Femur (tissue), 1 donor: Measurements from ENCODE around the gene MEPE.

ENCODE experiments used
- DNase-seq: peaks from one replicate; pipeline ENCODE4 v3.0.0-alpha.2; 2017

The MEPE gene, protein sequence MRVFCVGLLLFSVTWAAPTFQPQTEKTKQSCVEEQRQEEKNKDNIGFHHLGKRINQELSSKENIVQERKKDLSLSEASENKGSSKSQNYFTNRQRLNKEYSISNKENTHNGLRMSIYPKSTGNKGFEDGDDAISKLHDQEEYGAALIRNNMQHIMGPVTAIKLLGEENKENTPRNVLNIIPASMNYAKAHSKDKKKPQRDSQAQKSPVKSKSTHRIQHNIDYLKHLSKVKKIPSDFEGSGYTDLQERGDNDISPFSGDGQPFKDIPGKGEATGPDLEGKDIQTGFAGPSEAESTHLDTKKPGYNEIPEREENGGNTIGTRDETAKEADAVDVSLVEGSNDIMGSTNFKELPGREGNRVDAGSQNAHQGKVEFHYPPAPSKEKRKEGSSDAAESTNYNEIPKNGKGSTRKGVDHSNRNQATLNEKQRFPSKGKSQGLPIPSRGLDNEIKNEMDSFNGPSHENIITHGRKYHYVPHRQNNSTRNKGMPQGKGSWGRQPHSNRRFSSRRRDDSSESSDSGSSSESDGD

DNA sequence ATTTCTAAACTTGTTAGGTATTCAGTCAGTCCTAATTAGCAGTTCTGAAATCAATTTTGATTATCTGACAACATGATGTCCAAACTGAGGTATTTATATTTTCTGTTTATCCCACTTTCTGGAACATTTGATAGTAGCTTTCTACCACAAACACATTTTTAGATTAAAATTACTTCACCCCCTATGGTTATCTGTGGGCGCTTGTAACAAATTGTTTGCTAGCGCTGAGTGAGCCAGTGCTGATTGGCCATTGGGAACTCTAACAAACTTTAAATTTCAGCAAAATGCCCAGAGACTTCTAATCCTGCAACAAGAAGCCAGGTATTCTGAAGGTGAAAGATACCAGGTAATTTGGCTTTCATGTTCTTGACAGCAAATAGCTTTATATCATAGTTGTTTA, at the start of gene MEPE:
TSS of gene MEPE (plus strand) at position 301 of the 400 bp plus-strand sequence. CDS start 1,746 bp downstream, outside the sequence.
- no peak for DNase-seq

DNA sequence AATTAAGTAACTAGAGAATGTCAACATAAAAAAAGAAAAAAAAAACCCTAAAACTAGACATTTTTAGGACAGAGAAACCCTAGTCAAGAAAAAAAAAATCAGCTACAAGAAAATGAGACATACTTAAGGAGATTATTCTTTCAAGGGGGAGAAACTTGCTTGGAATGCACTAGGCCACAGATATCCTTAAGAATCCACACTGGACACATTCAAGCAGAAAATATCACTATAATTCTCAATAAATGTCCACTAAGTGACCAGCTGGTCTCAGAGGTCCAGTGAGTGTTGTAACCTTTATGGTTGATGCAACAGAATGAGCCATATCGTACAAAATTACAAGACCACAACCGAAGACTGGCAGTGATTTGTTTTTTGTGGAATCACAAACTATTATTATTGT, 49.0 kb upstream of the MEPE start:
- no peak for DNase-seq

DNA sequence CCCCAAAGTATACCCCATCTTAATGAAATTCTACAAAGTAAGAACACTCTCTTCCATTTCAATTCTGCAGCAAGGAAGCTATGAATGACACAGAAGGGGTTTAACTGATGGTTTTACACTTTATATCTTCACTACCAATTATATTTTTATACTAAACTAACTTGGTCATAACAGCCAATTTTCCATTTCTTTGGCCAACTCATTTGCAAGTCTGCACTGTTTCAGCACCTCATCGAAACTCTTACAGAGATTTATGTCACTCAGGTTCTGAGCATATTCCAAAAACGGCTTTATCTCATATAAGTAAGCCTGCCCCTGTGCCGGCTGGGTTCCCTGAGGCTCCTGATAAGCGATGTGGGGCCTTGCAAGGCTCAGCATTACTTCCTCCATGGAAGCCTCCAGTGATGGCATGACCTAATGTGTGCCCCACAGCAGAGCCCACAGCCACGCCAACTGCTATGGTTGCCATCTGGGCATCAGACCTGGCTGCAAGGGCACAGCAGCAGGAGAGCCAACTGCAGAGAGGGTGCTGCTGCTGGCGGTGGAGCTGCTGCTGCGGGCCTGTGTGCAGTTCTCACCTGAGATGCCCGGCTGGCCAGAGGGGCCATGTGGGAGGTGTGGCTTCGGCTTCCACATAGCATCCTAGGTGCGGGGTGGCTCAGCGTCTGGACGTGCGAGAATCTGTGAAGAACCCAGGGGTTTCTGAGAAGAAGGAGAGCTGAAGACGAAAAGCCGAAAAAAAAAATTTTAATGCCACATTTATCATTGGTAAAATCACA, 46.8 kb upstream of the MEPE start:
- no peak for DNase-seq

DNA sequence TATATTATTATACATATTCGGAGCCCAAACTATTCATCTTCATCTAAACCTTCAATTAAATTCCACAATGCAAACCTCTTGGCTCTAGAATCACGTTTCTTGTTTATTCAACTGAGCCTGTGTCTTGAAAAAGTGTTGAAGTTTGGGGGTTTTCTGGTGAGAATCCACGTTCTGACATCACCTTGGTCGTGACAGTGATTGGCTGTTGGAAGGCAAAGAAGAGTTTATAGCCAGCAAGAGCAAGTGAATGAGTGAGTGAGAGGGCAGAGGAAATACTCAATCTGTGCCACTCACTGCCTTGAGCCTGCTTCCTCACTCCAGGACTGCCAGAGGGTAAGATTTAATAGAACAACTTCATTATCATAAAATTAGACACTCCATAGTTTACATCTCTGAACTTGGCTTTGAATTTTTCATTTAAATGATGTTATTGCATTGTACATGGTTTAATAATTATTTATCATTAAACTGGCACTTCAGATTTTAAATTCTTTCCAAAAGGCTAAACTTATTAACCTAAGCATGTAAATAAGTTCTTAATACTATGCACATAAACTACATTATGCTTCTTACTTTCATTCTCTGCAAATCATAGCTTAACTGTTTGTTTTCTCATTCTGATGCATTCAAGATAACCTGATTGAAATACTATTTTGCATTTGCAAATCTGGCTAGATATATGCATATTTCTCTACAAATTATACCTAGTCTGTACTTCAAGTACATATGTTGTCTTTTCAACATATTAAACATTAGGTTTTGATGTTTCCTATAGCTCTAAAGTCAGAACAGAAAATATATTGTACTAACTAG, 33.3 kb upstream of the MEPE start, which contains the start of gene IBSP:
TSS of gene IBSP (plus strand) at position 254 of the 813 bp plus-strand sequence. CDS start 2,808 bp downstream, outside the sequence.
- DNase-seq = no peak

DNA sequence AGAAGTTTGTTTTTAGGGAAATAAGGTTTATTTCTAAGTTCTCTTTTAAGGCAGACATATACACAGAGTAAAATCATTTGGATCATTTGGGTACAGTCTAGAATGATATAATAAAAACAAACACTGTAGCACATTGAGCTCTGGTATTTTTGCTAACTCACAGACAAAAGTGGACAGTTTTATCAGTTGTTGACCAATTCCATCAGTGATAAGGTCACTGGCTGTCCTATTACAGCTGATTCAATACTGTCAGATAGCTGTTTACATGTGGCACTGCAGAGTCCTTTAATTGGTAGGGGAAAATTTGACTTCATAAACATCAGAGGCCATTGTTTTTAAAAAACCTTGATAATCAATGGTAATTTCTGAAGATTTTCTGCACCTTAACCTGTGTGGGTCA, 29.9 kb upstream of the MEPE start:
- DNase-seq = no peak

DNA sequence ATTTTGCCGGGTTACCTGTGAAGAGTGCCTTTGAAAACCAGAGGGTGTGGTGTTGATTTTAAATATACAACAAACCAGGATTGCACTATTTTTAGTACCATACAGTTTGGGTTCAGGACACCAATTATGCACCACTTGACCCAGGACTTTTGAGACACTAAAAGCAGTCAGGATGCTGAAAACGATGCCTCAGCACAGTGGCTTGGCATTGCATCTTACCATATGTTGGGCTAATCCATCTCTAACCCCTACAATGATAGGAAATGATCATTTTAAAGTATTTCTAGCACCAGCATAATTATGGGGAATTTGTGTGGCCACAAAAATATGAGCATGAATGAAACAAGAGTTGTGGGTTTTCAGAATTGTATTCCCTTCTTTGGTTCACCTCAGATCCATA, 29.3 kb upstream of the MEPE start:
- no peak for DNase-seq

DNA sequence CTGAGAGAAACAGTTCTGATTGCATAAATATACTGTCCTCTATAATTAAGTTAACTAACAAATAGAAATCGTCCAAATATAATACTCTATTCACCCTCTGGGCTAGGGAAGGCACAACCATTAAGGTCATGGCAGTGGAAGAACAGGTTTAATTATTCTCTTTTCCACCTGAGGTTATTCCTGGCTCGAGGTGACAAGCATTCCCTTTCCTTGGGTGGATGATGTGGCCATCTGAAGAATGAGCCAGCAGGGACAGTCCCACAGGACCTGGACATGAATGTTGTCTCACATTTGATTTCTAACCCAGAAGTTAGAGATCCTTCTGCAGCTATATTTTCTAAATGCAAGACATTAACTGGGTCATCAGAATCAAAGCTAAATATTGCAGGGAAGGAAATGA, 27.9 kb upstream of the MEPE start:
- DNase-seq = no peak

DNA sequence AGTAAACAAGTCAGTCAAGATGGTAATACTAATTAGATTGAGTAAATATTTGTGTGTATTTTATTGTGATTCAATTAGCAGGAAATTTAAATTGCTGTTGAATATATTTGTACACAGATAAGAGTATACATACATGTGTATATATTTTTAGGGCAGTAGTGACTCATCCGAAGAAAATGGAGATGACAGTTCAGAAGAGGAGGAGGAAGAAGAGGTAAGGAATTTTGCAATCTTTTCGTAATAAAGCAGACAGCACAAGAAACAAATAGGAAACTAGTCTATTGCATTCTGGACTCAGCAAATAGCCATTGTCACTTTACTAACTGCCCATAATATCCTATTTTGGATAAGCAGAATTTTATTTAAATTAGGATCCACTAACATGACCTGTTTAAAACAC, 26.8 kb upstream of the MEPE start:
- no peak for DNase-seq

DNA sequence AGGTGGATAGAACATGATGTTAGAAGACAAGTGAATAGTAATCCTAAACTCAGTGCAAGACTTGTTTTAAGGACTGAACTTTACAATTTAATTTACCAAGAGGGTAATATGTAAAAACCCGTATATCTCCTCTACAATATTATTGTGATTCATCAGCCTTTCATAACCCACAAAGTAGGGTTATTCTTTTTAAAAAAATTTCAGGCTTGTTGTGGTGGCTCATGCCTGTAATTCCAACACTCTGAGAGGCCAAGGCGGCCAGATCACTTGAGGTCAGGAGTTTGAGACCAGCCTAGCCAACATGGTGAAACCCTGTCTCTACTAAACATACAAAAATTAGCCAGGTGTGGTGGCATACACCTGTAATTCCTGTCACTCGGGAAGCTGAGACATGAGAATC, 26.2 kb upstream of the MEPE start:
- DNase-seq = no peak

DNA sequence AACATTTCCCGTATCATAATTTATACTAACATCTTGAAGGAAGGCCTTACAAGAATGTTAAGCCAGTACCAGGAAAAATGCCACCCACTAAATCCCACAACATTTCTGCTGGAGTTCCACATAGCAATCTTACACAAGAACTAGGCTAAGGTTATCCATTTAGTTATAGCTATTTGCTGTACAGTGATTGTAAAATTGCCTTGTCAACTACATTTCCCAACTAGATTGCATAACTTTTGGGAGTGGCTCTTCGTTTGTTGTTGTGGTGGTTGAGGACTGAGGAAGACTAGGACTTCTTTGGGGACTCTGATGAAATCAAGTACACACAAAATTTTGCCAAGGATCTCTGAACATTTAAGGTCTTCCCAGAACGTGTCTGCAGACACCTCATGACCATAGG, 25.4 kb upstream of the MEPE start:
- no peak for DNase-seq

DNA sequence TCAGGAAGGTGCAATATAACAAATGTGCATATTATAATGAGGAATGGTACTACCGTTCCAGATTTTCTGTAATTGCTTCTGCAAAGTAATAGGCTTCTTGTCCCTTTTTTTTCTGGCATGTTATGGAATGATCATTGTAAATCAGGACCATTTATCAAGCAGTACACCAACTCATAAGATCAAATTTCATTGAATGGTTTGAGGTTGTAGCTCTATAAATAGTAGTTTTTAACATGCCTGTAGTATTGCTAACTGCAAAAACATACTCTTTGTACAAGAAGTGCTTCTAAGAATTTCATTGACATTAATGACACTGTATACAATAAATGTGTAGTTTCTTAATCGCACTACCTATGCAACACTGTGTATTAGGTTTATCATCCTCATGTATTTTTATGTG, 20.8 kb upstream of the MEPE start:
- DNase-seq = no peak

DNA sequence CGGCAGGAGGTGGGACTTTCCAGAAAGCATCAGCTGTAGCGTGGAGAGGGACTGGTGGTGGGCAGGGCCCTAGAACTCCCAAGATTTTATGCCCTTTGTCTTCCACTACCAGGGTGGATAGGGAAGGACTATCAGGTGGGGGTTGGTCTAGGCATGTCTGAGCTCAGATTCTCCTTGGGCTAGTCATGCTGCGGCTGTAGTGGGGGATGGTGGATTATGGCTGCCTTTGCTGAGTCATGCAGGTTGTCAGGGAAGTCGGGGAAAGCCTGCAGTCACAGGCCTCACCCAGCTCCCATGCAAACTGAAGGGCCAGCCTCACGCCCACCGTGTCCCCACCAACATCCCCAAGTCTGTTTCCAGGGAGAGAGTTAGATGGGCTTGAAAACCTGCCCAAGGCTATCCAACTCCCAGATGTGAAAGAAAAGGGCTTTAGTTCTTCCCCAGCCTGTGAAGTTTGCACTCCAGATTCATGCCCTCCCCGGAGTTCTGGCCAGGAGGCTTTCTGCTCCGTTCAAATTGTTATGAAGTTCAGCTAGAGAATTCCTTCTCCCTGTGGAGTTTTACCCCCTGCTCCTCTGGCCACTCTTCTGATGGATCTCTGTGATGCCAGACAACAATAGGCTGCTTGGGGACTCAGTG, 13.4 kb upstream of the MEPE start:
- no peak for DNase-seq

DNA sequence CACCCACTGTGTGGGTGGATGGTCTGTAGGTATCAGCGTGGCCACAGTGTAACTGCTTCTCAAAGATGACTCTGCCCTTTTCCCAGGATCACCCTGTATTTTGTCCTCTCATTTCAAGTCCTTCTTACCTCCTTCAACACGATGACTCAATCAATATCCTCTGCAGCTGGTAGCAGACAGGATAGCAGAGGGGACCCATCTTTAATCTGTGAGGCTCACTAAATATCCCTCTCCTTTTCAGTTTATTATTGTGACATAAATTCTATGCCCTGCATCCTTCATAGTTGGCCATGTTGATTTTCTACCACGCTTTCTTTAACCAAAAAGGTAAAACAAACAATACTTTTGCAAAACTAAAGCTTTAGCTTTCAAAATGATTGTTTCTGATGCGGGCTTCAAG, 9.6 kb upstream of the MEPE start:
- DNase-seq = no peak

DNA sequence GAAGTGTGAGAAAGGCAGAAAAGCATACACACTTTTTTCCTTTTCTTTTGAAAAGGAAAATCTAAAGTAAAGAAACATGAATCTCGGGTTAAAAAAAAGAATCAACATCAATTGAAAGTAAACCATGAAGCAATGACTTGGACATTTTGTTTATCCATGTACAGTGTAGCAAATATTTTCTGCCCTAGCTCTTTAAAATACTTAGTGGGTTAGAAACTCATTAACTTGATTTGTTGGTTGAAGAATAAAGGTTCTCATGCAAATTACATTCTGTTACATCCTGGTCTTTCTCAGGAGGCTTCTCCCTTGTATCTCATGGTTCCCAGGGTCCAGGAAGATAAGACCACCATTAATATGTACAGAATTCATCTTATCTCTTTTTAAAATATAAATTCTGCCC, 9.0 kb upstream of the MEPE start:
- DNase-seq = no peak

DNA sequence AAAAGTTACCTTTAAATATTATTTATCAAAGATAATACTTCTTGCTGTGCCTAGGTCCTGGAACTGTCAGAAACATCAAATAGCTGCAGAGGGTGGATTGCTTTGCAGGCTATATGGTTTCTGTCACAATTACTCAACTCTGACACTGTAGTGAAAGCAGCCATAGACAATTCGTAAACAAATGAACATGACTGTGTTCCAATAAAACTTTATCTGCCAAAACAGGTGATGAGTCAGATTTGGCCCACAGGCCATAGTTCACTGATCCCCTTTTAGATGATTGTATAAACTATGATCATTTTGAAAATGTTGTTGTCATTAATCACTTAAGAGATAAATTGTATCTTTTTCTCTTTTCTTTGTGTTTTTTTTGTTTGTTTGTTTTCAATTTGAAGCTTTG, 8.4 kb upstream of the MEPE start:
- DNase-seq = no peak

DNA sequence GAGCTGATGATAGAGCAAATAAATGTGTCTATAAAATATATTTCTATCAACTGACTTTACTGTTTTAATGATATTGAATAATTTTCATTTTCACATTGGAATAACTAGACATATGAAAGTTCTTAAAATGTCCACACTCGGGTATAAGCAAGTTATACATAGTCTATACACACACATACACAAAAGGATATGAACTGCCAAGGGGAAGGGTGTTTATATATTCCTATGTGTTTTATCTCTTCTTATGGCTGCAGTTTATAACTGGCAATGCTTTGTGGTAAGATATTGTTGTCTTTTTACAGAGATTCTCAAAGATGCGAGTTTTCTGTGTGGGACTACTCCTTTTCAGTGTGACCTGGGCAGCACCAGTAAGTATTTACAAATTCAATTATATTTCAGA, 1.6 kb downstream of the MEPE start:
- DNase-seq = no peak

DNA sequence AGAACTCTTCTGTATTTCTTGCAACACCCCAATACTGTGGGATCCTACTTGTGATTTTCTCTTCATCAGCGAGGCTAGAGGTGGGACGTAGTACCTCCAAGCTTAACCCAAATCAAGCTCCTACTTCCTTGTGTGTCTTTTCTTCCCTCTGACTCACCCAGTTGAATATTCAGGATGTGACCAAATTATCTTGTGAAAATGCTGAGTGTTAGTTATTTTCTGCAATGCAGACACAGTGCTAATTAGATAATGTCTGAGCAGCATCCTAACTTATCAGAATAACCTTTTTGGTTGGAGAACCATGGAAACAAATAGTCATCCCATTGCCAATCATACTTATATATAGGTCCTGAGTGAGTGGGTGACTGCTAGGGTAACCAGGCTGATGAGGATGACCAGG, 2.4 kb downstream of the MEPE start:
- DNase-seq = no peak

DNA sequence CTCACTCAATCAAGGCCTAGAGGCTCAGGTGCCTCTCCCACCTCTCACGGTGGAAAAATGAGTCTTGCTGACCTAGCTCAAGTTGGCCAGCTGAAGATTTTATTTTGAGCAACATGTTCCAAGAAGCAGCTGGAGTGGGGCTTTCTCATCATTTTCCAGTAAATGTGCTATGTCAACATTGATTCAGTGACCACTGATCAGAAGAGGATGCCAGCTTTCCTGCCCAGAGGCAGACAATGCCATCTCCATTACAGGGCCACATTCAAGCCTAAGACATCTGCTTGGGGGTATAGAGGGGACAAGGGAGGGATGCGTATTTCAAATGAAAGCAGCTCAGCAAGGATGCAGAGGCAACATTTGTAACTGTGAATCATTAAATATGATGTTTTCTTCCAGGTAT, 3.0 kb downstream of the MEPE start:
- no peak for DNase-seq

DNA sequence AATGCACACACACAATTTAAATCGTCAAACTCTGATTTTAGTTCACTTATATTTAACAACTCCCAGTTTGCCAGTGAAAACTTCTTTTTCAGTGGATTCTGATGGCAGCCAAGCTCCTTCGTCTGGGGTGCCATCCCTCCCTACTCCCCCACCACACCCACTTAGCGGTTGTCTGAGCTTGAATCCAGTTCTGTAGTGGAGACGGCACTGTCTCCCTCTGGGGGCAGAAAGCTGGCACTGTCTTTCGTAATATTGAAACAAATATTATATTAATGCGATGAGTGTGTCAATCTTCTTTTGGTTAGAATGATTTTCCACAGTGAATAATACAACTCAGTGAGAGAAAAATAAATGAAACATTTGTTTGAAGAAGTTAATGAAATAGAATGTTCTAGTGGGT, 5.4 kb downstream of the MEPE start:
- no peak for DNase-seq

DNA sequence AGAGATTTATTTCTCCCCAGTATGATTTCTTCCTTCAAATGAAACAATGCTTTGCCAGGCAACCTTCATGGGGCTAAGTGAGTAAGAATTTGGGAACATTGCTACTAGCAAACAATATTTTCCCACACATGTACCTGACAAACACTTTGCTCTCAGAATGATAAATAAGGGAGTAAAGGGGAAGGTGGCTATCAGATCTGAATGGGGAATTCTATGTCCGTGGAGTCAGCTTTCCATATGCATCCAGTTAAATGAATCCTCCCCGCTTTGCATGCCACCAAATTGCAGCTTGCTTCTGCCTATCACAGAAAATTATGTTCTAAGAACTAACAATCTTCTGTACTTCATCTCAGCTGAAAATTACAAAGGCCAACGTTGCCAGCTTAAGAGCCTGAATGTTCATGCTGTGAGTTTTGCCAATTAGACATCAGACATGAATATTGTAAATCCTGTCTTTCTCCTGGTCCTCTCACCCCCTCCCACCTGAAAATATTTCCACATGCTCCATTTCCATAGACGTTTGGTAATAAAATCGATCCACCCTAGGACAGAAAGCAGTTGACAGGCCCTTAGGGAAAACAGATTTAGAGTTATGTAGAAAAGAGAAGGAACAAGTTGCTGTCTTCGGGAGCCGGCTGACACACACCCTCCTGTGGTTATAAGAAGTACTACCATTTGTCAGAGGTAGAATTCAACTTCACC, 6.3 kb downstream of the MEPE start:
- no peak for DNase-seq

DNA sequence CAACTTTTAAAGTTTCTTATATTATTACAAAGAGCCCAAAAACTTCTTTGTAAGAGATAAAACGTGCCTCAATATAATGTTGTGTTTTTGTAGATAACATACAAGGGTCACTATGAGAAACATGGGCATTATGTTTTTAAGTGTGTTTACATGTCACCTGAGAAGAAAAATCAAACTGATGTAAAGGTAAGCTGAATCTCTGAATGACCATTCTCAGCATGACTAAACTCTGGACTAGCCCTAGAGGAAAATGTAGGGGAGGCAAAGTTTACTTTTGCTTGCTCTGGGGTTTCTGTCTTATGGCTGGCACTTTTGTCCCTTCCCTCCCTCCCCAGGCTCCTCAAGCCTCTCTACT, 6.8 kb downstream of the MEPE start:
- no peak for DNase-seq

DNA sequence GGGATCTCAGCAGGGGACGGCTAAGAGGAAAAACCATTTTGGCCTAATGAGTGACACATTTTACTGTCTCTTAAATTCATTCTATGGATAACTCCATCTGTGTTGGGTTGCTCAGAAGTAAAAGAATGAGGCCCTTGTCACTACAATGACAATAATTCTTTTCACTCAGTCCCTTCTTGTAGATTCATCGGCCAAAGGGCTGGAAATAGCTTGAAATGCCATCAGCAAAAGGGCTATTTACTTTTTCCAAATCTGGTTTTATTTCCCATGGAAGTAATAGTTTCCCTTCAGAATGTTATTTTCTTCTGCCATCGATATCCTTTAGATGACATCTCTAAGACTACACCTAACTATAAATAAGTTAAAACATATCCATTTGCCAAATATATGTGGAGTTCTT, 7.4 kb downstream of the MEPE start:
- no peak for DNase-seq
